ENCODE data around the gene DDX59.
A peak's percentile ranks its signal among the peaks of the same experiment; 100 is the strongest.

Gene DDX59

GRCh38 chr1:200628223-200628881 is 41.4 kb downstream of the DDX59 start:
- peak; percentile 37 to 51 for DNase-seq

GRCh38 chr1:200627575-200628222 is 42.0 kb downstream of the DDX59 start:
- no peak for DNase-seq

GRCh38 chr1:200626853-200627534 is 42.7 kb downstream of the DDX59 start:
- DNase-seq, result no peak

- DNase-seq, result no peak
Observed at GRCh38 chr1:200625381-200625824, 44.3 kb downstream of the DDX59 start.

GRCh38 chr1:200624679-200625335 is 44.9 kb downstream of the DDX59 start:
- DNase-seq, result no peak

- DNase-seq, result peak; percentile 83
Observed at GRCh38 chr1:200620273-200621131, 49.2 kb downstream of the DDX59 start, which contains the start of gene KIF14. Gene KIF14 (minus strand): TSS chr1:200620751. CDS start chr1:200618723, 2,028 bp downstream.

GRCh38 chr1:200619894-200620272 is 49.8 kb downstream of the DDX59 start:
- DNase-seq, result no peak

- no peak for DNase-seq
Observed at GRCh38 chr1:200610846-200611245, 58.9 kb downstream of the DDX59 start.

- no peak for DNase-seq
Observed at GRCh38 chr1:200602632-200603031, 67.1 kb downstream of the DDX59 start.

Data from activated CD4-positive, alpha-beta T cell treated with anti-CD3 and anti-CD28 coated beads, Interleukin-2, amount 50 U/mL, for 4 hours (primary cell).